Psoas muscle (tissue), 8 donors: ENCODE measurements around the gene XYLB. TPM values are rescaled to one million over a fixed set of nuclear protein-coding genes. Genes with fewer than 3 reads are reported as not detected.

Experiments
- ATAC-seq, 4 donors: fragments of 200-7000 bp; cut with Tn5 transposase; one replicate each; pipeline ENCODE4 v1.9.1; 2020; ENCODE audit warnings: moderate library complexity in 3 of 4, mild to moderate bottlenecking in 2 of 4
- DNase-seq, 2 donors: peaks; one replicate each; pipeline ENCODE4 v3.0.0-alpha.2; 2020
- H3K27ac ChIP-seq: fragments of 200-600 bp; one replicate; pipeline ENCODE4 v1.8.0; 2022
- H3K27me3 ChIP-seq, 3 donors: fragments of 200-600 bp in 1 of 3; one replicate each; pipeline versions ENCODE4 v1.6.1 to v1.8.0; 2013 to 2022; ENCODE audit warnings: low read length in 2 of 3, mild to moderate bottlenecking in 2 of 3, moderate library complexity in 1 of 3; ENCODE audit not compliant: insufficient read depth in 3 of 3
- H3K36me3 ChIP-seq, 2 donors: fragments of 200-600 bp in 1 of 2; one replicate each; pipeline versions ENCODE4 v1.6.1 to v1.8.0; 2013 to 2022; ENCODE audit warnings: low read depth in 1 of 2, mild to moderate bottlenecking in 1 of 2, moderate library complexity in 1 of 2; ENCODE audit not compliant: insufficient read depth in 1 of 2
- H3K4me1 ChIP-seq: fragments of 200-600 bp; one replicate; pipeline ENCODE4 v1.8.0; 2022
- H3K4me3 ChIP-seq: fragments of 200-600 bp; one replicate; pipeline ENCODE4 v1.8.0; 2022; ENCODE audit warnings: mild to moderate bottlenecking
- H3K9me3 ChIP-seq: fragments of 200-600 bp; one replicate; pipeline ENCODE4 v1.8.0; 2022
- CTCF ChIP-seq: fragments of 200-600 bp; IDR thresholded peaks from one replicate; pipeline ENCODE4 v1.8.0; 2022; ENCODE audit warnings: antibody characterized with exemption
- WGBS, 3 donors: extraction: QIAGEN DNeasy Blood & Tissue Kit; methylation state at CpG; one replicate each; pipeline versions ENCODE4 v1.1.6 to v1.1.7; 2013; 5-methylcytosine and 5-hydroxymethylcytosine counted together
- intact Hi-C, 2 donors: fragments of 100-400 bp; cut with DNase I; formaldehyde crosslinking; loops; one replicate each; pipeline versions ENCODE4 v1.11.0 to v1.14.2; 2022
- polyA plus RNA-seq, 3 donors: library from polyadenylated mRNA; stranded (reverse); fragments of 200-250 nt; gene quantifications; one replicate each; pipeline ENCODE4 v1.2.3, GENCODE V29; 2013
- total RNA-seq, 4 donors: library from RNA; stranded (reverse); fragmentation: NEBNext Ultra II Directional in 2 of 4; extraction: Animal tissue kit (Norgen Biotek cat#: 25700) in 2 of 4; gene quantifications; one replicate each; pipeline versions ENCODE4 v1.2.1 to v1.2.4, GENCODE V29; 2021 to 2023
- donor health status: healthy with polysubstance abuse.
- donor health status: DM: no; HTN: no; CAD: no; lungs with moderate emphysema.
- donor health status: Bipolar disorder and iron deficiency.
- donor health status: healthy.
- donor health status: DM: yes; HTN: yes; CAD: no.
- donor health status: DM: no; HTN: no; CAD: no.
- donor health status: DM: no; HTN: no; CAD: no.
- donor health status: DM: yes; HTN: yes; CAD: no.

XYLB gene
- total and polyA plus RNA-seq, 7 donors, result 0.11 to 1.3 (median 0.78) TPM

- no peaks in the 10 kb centered on the region for H3K9me3 ChIP-seq
- no peaks in the 10 kb centered on the region for H3K4me1 ChIP-seq
- 70 to 78% (median 72%) methylated on average over 5 of the region's 5 CpGs for WGBS, 3 donors
- H3K4me3 ChIP-seq, result no peak overlapping the region
- H3K36me3 ChIP-seq, result no peaks in the 10 kb centered on the region
- no peak for TF ChIP-seq CTCF
- intact Hi-C loops, result no loop called here
- H3K27me3 ChIP-seq, result no peaks in the 10 kb centered on the region
- no peak overlapping the region for H3K27ac ChIP-seq
- ATAC-seq (no peak), DNase-seq (no peak)
Observed at GRCh38 chr3:38314764-38315487, 31.7 kb upstream of the XYLB start.

GRCh38 chr3:38315488-38316230, 30.9 kb upstream of the XYLB start:
- intact Hi-C loops, result no loop called here

GRCh38 chr3:38316356-38317191, 30.0 kb upstream of the XYLB start:
- H3K36me3 ChIP-seq, result no peaks in the 10 kb centered on the region
- intact Hi-C loops, result no loop called here
- H3K27ac ChIP-seq, result no peak overlapping the region
- WGBS, 3 donors, result 85 to 90% (median 87%) methylated on average over 22 of the region's 22 CpGs
- H3K27me3 ChIP-seq, result no peaks in the 10 kb centered on the region
- no peak for TF ChIP-seq CTCF
- H3K9me3 ChIP-seq, result no peaks in the 10 kb centered on the region
- DNase-seq (no peak), ATAC-seq (no peak)
- no peak overlapping the region for H3K4me3 ChIP-seq
- no peaks in the 10 kb centered on the region for H3K4me1 ChIP-seq

More at GRCh38 chr3:38315488-38316230, 30.9 kb upstream of the XYLB start:
- TF ChIP-seq CTCF, result no peak
- Histone ChIP-seq H3K4me1 (no peaks in the 10 kb centered on the region), H3K27me3 (no peaks in the 10 kb centered on the region), H3K36me3 (no peaks in the 10 kb centered on the region), H3K9me3 (no peaks in the 10 kb centered on the region), H3K27ac (no peak overlapping the region), H3K4me3 (no peak overlapping the region)
- no peak for DNase-seq
- no peak for ATAC-seq
- WGBS, 3 donors, result 85 to 89% (median 88%) methylated on average over 10 of the region's 10 CpGs

- H3K27ac ChIP-seq, result no peak overlapping the region
- no peaks in the 10 kb centered on the region for H3K27me3 ChIP-seq
- DNase-seq, result no peak
- no peaks in the 10 kb centered on the region for H3K9me3 ChIP-seq
- no peaks in the 10 kb centered on the region for H3K36me3 ChIP-seq
- ATAC-seq, result no peak
- H3K4me3 ChIP-seq, result no peak overlapping the region
- intact Hi-C loops, result no loop called here
- no peaks in the 10 kb centered on the region for H3K4me1 ChIP-seq
- 84 to 88% (median 87%) methylated on average over 7 of the region's 7 CpGs for WGBS, 3 donors
- TF ChIP-seq CTCF, result no peak
Observed at GRCh38 chr3:38317192-38317759, 29.3 kb upstream of the XYLB start.
